ENCODE measurements around the gene TCOF1.

DNA sequence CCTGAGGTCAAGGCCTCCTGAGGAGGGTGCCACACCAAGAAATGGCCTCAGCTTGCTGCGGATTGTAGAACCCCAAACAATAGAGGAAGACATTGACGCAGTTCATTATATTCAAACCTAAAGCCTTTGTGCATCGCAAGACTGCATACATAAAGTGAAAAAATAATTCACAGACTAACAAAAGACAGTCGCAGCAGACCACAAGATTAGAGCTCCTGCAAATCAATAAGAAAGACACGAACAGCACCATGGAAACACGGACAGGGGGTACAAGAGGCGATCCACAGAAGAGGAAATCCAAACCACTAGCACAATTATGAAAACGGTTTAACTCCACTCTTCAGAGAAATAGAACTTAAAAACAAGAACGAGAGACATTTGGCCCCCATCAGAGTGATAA lies 10.0 kb upstream of the TCOF1 start:
- TF ChIP-seq, protein P1, sequence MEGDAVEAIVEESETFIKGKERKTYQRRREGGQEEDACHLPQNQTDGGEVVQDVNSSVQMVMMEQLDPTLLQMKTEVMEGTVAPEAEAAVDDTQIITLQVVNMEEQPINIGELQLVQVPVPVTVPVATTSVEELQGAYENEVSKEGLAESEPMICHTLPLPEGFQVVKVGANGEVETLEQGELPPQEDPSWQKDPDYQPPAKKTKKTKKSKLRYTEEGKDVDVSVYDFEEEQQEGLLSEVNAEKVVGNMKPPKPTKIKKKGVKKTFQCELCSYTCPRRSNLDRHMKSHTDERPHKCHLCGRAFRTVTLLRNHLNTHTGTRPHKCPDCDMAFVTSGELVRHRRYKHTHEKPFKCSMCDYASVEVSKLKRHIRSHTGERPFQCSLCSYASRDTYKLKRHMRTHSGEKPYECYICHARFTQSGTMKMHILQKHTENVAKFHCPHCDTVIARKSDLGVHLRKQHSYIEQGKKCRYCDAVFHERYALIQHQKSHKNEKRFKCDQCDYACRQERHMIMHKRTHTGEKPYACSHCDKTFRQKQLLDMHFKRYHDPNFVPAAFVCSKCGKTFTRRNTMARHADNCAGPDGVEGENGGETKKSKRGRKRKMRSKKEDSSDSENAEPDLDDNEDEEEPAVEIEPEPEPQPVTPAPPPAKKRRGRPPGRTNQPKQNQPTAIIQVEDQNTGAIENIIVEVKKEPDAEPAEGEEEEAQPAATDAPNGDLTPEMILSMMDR (IDR thresholded peaks at IDR 0.05) = no peak
- no peak for TF ChIP-seq POLR2A (IDR thresholded peaks at IDR 0.05)

All from tibial nerve (tissue), 3 donors.